GM19463 (cell line): ENCODE measurements around the gene TBX5.

Experiments
- ATAC-seq: cut with Tn5 transposase; IDR thresholded peaks from one replicate; pipeline ENCODE4 v1.9.1; 2021; ENCODE audit warnings: mild to moderate bottlenecking, moderate library complexity; ENCODE audit not compliant: unreplicated experiment

Gene TBX5

DNA sequence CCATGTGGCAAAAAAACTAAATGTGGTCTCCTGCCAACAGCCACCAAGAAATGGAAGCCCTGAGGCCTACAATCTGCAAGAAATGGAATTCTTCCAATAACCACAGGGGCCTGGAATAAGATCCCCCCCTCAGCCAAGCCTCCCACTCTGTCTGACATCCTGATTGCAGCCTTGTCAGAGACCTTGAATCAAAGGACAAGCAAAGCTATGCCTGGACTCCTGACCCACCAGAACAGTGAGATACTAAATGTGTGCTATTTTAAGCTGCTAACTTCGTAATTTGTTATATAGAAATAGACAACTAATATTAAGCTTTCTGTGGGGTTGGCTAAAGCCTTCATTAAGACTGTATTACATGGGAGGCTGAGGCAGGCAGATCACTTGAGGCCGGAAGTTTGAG lies 77.7 kb downstream of the TBX5 start:
- no peak for ATAC-seq

DNA sequence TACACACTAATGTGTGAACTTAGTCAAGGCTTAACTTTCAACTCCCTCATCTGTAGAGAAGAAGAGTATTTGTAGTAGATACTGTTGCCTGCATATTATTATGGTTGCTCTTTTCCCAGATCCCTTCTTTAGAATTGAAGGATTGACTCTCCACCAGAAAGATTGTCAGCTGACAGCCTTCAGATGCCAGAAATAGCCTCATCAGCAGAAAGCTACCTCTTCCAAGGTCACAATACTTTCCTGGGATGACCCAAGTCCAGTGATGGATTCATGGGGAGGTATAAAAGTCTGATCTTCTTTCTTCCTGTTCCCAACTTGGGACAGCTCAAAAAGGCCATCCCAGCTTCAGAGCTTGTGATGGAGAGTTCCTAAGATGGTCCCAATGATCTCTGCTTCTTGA lies 78.2 kb downstream of the TBX5 start:
- no peak for ATAC-seq

DNA sequence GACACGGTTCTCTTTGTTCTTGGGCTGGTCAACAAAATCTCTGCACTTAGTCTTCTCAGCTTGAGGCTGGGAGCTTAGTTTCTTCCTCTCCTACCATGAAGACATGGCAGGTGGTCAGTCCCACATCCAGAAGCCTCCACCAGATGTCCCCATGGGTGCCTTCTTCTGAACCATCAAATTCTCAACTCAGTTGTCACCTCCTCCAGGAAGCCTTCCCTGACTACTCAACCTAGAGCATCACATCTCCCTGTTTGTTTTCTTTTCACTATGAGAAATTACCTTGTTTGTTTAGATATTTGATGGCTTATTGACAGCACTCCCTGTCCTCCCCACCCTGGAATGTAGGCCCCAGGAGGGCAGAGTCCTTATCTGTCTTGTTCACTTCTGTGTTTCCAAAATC lies 84.4 kb downstream of the TBX5 start:
- ATAC-seq: no peak

DNA sequence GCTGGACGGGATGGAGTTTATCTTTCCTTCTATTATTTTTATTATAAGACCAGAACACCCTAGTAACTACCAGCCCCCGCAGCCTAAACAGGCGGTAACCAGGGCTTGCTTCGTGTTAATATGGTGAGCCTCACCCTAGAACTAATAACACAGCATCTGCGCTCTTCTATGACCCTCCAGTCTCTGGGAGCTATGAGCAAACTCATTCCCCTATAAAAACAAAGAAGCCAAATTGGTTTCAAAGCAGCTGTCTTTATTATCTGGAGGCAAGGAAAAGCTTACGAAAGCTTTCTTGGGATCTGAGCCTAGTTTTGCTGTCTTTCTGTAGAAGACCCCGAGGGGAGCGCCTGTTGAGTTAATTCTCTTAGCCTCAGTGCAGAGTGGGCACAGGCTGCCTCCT lies 85.0 kb downstream of the TBX5 start:
- ATAC-seq: no peak

DNA sequence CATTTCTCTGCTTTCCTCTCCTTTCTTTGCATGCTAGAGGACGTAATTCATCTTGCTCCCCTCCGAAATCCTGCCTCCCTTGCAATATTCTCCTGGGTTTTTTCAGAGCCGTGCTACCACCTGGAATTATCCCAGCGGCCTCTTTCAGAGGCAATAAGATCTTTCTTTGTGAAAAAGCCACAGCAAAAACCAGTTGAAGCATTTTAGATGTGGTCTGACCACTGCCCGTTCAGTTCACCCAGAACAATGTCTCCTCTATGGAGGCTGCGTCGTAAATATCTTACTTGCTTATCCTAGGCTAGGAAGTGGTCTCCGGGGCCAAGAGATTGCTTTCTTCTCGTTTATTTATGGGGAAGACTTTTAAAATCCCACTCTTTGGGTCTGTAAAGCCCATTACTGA lies 85.8 kb downstream of the TBX5 start:
- no peak for ATAC-seq

DNA sequence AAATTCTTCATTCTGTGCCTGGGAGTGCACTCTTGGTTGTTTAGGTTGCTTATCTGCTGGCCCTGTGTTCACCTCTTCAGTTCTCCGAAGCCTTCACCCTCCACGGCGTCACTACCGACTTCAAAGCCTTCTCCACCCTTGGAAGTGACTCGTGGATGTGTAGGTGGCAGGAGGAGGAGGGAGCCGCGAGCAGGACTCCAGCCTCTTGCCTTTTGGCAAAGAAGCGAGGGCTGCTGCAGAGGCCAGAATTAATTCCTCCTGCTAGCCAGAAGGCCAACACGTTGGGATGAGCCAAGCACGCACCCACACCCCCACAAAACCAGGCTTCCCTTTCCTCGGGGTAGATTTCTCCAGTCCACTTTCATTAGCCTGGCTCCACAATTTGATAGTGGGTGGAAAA lies 86.5 kb downstream of the TBX5 start:
- no peak for ATAC-seq

DNA sequence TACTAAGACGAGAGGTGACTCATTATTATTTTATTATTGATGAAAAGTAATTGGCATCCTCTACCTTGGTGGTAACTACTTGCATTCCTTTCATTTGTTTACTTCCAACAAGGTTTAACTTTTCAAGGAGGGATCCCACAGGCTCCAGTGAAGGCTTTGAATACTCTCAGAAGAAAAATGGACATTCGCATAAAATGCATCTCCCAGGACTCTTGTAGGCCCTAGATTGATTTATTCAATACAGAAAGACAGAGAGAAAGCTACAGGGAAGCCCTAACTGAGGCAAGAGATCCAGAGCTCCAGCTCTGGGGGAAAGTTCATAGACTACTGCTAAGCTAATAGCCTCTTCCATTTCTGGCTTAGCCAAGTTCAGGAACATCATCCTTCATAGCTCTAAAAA lies 87.0 kb downstream of the TBX5 start:
- no peak for ATAC-seq

DNA sequence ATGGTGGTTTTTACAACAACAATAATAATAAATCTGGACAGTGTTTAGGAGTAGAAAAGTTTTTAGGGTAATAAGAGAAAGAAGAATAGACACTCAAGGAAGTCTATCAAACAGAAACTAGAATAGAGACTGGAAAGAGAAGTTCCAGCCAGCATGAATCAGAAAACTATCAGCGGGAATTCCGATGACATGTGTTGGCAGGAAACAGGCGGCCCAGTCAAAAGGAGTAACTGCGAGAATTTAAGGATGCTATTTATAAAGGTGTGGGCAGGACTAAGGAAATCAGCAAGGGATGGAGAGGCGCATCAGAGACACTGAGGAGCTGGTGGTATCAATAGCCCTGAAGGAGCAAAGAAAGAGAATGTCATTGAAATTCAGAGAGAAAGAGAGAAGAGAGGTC lies 89.9 kb downstream of the TBX5 start:
- ATAC-seq: no peak

DNA sequence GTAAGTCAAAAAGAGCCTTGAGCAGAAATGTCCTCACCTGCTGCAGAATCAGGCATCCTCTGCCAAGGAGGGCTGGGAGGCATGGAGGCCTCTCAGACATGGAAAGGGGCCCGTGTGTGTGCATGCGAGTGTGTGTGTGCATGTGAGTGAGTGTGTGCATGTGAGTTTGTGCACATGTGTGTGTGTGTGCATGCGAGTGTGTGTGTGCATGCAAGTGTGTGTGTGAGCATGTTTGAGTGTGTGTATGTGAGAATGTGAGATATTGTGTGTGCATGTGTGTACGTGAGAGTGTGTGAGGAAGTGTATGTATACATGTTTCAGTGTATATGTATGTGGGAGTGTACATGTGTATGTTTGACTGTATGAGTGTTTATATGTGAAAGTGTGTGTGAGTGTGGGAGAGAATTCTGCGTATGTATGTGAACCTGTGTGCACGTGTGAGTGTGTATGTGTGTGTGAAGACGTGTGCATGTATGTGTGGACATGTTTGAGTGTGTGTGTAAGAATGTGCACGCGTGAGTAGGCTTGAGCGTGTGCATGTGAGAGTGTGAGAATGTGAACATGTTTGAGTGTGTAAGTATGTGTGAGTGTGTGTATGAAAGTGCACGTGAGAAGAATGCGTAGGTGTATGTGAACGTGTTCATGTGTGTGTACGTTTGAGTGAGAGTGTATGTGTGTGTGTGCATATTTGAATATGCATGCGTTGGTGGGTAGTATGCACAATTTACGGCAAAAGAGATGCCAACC lies 90.8 kb downstream of the TBX5 start:
- no peak for ATAC-seq

DNA sequence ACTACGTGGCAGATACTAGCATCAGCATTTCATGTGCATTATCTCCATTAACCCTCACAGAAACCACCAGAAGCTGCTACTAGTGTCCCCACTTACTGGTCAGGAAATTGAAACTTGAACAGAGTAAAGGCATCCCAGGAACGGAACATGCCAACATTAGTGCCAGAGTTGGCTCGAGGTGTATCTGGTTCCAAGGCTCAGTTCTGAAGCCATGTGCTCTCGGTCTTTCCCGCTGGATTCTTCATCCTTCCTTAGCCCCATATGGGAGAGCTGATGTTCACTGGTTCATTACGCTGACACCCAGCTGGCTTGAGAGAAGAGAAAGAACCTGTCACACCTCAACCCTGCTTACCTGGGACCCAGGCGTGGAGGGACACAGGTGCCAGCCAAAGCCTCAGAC lies 91.5 kb downstream of the TBX5 start:
- no peak for ATAC-seq

DNA sequence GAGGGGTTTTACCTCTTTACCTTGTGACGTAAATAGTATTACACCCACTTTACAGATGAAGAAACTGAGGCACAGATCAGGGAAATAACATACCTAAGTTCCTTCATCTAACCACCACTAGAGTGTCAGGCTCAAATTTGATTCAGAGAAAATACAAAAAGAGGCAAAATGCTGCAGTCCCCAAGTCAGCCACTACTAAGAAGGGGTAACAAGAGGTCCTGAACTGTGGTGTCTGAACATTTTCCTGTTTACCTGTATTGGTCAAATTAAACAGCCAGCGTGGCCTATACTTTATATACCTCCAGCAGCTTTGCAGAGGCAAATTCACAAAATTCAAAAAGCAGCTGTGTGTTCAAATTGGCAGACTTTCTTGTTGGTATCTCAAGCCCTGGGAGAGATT lies 92.0 kb downstream of the TBX5 start:
- ATAC-seq: no peak

DNA sequence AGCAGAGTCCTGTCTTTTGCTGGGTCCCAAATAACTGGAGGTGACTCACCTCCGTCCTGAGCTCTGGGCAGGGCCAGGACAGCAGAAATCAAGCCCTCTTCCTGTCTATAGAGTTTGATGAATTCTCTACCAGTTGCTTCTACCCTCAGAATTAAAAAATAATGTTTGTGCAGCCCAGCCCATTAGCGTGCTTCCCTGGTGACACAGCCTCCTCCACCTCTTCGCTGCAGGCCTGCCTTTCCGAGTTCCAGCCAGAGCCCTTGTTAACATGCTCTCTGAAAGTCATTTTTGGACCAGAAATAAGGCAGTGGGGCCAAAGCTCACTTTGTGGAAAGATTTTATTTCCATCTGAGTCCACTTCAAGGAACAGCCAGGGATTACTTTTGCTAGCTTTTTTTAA lies 94.0 kb downstream of the TBX5 start:
- ATAC-seq: no peak

DNA sequence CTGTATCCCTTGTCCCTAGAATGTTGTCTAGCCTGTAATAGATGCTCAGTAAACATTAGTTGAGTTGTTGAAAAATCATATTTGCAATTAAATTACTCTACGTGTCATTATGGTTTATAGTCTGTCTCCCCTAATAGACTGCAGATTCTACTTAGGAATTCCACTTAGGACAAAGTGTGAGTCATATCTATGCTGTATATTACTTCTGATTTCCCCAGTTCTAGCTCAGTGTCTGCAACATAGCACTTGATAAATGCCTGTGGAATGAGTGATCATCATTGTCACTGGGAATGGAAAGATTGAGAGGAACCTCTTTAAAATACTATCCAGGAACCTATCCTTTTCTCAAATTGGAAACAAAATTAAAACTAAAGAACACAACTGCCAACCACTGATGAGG lies 99.3 kb downstream of the TBX5 start:
- ATAC-seq: no peak

DNA sequence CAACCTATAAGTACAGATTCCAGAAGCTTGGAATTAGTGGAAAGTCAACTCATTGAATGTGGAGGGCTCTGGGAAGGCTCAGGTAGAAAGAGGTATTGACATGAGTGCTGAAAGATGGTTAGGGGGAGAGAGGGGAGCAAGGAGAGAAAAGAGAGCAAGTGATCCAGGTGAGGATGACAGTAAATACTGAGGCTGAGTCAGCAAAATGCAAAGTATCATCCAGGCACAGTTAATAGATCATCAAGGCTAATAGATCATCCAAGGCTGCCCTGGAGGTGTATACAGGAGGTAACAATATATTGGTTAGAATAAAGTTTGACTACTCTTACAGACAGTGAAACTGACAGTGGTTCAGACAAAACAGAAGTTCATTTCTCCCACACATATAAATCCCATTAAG lies 100.5 kb downstream of the TBX5 start:
- ATAC-seq: no peak
